Umbilical cord (tissue), 2 donors: ENCODE data around the gene GSTO2. TPM values are rescaled to one million over a fixed set of nuclear protein-coding genes. Genes with fewer than 3 reads are reported as not detected.

ENCODE experiments used
- DNase-seq: peaks from one replicate; pipeline ENCODE4 v3.0.0-alpha.2; 2015; ENCODE audit warnings: low spot score
- total RNA-seq: library from RNA; depleted of rRNA; stranded (reverse); fragments of >200 nt; gene quantifications from one replicate; pipeline ENCODE4 v1.2.3, GENCODE V29; 2014; ENCODE audit warnings: low replicate concordance; ENCODE audit not compliant: insufficient read depth

GSTO2 gene
- total RNA-seq, 1 donor from 2014 or later = 1.2 TPM

DNA sequence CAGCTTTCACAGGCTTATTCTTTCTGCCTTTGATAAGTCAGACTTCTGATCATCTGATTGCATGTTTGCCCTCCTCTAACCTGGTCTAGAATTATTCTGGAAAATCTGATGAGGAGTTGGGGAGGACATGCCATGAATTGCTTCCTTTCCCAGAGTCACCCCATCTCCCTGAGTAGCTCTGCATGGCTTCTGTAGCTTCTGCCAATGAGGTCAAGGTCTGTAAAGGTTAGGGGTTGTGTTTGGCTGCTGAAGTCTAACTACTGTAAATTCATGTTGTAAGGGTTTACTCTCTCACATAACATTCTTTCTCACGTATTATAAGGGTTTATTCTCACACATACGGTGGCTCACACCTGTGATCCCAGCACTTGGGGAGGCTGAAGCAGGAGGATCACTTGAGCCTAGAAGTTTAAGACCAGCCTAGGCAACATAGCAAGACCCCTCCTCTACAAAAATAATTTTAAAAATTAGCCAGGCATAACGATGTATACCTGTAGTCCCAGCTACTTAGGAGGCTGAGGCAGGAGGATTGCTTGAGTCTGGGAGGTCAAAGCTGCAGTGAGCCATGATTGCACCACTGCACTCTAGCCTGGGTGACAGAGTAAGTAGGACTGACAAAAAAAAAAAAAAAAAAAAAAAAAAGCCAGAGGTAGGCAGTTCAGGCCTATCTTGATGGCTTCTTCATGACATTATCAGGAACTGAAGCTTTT lies 10.7 kb downstream of the GSTO2 start:
- DNase-seq = no peak

GRCh38 chr10:104281694-104282093 lies 12.7 kb downstream of the GSTO2 start:
- DNase-seq = no peak

GRCh38 chr10:104284846-104285245 lies 15.9 kb downstream of the GSTO2 start:
- DNase-seq = no peak

- no peak for DNase-seq
Measured at GRCh38 chr10:104286939-104287338, 18.0 kb downstream of the GSTO2 start.

GRCh38 chr10:104288355-104288754 lies 19.4 kb downstream of the GSTO2 start:
- no peak for DNase-seq

DNA sequence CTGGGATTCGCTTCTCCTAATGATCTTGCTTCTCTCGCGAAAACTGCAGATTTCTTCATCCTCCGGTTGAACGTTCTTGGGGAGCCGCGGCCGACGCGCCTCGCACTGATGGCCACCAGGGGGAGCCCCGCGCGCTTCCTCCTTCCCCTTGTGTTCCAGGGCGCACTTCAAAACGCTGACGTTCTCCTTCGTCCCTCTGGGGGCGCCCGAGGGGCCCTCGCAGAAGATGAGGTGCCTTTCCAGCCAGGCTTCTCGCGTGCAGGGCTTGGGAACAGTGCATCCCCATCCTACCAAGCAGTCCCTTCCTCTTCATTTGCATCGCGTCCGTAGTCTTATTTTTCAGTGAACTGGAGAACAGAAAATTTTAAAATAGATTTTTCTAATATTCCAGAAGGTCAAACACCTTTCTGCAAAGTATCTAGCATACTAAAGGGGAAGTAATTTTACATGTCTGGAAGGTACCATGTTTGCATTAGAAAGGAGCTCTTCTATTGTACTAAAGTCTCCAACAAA lies 22.5 kb downstream of the GSTO2 start:
- peak; percentile 92 for DNase-seq

DNA sequence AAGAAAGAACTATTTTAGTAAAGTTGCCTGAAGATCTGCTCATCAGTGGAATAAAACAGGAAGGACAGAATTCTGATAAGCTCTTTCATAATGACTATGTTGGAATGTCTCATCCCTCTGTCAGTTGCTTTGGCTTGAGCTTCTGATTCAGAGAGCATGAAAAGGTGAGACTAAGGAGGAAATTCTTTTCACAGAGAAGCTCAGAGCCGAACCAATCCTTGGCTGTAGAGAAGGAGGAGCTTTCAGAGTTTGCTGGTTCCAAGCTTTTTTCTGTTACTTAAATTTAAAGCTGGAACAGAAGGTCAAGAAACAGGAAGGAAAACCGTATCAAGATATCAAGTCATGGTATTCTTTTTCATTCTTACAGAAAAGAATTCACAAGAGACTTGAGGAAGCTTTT lies 24.0 kb downstream of the GSTO2 start:
- peak; percentile 23 for DNase-seq

- no peak for DNase-seq
Measured at GRCh38 chr10:104293781-104294321, 24.9 kb downstream of the GSTO2 start.

DNA sequence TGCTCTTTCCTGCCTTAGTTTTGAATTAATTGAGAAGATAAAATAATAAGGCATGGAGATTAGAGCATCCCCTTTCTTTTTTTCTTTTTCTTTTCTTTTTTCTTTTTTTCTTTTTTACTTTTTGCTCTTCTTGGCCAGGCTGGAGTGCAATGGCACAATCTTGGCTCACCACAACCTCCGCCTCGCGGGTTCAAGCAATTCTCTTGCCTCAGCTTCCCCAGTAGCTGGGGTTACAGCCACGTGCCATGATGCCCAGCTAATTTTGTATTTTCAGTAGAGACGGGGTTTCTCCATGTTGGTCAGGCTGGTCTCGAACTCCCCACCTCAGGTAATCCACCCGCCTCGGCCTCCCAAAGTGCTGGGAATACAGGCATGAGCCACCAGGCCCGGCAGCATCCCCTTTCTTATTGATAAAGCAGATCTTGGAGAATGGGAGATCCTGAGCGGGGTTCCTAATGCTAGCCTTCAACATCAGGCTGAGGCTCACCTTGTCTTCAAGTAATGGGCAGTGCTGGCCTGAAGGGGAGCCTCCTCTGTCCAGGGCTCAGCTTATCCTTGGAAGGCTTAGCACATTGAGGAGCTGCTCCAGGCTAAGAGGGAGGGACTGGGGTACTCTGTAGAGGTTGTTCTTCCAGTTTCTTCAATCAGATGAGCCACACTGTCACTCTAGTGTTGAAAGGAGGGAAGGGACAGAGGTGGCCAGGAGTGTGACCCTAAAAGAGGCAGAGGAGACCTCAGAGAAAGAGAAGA lies 27.9 kb downstream of the GSTO2 start:
- no peak for DNase-seq

DNA sequence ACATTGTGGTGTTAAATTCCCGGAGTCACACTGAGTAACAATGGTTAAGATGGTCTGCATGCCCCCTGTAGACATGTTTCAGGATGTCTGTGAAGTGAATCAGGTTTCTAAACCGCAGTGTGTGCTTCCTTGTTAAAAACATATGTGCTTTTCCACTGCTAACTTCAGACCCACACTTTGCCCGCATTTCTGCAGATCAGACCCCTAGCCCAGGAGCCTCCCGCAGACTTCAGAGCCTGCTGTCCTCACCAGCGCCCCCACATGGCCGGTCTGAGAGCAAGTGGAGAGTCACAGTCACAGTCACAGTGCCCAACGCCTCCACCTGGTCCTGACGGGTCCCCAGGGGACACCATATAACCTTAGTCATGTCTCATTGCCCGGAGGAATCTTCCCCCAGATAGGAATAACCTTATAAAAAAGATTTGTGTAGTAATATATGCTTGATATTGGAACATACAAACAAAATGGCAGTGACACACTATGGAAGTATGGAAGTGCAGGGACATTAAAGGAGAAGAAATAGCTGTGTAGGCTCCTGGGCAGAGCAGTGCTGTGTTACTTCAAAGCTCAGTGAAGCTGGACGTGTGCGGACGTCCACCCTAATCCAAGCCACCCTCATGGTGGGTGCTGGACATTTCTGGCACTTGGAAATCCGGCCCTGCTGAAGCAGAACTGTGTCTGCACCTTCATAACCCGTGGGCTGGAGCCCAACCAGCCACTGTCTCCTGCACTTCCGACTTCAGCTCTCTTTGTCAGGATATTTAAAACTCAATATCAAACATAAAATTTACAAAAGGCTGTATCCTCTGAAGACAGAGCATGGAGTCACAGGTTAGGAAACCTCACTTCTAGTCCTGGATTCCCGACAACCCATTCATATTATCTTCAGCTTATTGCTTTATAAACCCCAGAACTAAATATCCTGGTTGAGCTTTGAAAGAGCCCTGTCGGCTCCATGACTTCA lies 29.0 kb downstream of the GSTO2 start:
- no peak for DNase-seq

DNA sequence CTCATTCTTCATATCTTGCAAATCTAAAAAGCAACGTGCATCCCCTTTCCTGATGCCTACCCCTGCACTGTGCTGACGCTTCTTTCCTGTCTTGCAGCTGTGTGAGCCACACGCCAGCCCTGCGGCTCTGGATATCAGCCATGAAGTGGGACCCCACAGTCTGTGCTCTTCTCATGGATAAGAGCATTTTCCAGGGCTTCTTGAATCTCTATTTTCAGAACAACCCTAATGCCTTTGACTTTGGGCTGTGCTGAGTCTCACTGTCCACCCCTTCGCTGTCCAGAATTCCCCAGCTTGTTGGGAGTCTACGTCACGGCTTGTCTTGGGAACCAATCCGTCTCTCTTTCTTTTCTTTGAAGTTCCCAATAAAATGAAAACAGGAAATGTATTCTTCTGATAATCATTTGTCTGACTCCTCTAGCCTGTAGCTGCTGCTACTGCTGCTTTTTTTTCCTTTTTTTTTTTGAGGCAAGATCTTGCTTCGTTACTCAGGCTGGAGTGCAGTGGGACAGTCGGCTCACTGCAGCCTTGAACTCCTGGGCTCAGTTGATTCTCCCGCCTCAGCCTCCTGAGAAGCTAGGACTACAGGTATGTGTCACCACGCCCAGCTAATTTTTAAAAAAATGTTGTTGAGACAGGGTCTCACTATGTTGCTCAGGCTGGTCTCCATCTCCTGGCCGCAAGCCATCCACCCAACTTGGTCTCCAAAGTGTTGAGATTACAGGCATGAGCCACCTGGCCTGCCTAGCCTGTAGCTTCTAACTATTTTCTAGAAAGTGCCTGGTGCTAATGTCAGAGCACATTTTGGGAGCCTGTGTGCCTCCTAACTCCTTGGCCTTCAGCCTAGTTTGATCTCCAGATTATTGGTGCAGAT lies 30.3 kb downstream of the GSTO2 start:
- peak; percentile 86 for DNase-seq

DNA sequence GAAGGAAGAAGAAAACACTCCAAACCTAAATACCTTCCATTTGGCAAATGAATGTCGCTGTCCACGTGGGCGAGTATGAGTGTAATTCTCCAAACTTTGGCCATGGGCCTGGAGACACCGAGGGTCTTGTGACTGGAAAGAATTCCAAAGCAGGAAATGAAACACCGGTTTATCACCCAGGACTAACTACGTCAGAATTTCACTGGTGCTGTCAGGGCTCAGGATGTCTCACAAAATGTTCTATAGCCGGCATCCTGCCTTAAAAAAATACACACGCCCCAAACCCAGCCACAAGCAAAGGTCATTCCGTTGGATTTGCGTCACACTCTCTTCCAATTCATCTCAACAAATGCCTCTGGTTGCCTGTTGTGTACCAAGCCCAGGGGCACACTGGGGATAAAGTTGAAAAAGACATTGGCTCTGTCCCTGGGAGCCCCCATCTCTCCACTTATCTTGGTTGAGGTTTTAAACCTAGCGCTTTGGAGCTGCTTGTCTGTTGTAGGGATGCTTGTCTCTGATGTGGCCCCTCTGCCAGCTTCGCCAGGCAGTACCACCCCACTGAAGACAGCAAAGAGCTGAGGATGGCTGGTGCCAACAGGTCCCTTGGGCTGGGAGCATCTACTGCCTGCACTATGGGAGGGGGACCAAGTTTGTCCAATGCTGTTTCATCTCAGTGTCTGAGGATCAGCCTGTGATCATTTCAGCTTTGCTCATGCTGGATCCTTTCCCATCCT lies 31.2 kb downstream of the GSTO2 start:
- DNase-seq = peak; percentile 46

- peak; percentile 86 for DNase-seq
Measured at GRCh38 chr10:104300736-104301292, 31.8 kb downstream of the GSTO2 start.

- no peak for DNase-seq
Measured at GRCh38 chr10:104301907-104302690, 33.1 kb downstream of the GSTO2 start.

DNA sequence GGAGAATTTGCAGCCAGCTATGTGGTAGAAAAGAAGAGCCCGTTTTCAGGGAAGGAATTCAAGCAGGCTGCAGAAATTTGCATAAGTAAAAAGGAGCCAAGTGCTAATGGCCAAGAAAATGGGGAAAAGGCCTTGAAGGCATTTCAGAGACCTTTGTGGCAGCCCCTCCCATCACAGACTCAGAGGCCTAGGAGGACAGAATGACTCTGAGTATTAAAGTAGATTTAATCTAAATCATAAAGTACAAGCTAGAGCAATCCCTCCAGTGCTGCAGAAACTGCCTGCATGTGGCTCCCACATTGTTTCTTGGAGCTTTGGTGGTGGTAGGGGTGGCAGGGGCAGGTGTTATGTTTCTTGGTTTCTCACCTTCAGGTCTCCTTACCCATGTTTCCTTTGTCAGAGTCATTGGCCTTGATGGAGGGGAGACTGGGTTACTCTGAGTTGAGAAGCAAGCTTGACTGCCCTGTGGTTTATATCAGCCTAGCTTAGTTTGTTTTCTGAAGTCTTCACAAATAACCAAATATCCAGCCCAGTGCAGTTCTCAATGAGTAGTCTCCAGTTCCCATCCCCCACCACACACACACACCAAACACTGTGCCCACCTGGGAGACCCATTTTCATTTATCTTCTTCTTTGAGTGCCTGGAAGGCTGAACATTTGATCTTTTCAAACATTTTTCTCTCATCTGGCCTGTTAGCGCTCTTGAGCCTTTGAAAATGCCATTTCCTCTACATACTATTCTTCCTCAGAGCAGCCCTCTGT lies 34.8 kb downstream of the GSTO2 start:
- no peak for DNase-seq

DNA sequence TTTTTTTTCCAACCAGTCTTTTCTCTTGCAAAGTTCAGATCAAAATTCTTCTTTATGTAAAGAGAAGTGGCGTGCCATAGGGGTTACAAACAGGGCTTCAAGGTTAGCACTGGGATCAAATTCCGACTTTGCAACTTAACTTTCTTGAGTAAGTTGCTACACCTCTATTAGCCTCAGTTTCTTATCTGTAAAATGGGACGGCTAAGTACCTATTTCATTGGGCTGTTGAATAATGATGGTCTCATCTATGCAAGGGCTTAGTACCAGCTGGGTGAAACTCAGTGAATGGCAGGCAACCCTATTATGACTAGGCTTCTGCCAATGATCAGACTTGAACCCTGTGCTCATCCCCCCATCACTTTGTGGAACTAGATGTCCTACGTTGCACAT lies 35.4 kb downstream of the GSTO2 start:
- no peak for DNase-seq

DNA sequence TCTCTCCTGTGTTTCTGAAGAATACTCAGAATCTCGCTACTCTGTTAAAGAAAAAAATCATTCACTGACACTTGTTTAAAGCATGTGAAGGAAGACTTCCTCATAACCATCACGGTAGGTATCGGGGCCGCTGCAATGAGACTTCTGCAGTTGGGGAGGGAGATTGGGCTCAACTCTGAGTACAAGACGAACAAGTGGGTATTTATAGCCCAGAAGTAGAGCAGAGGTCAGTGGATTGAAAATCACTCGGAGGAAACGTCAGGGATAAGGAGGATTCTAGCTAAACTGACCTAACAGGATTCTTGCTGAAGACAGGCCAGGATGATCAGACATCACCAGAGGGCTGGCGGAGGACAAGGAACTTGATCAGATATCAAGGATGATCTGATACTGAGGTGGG lies 35.9 kb downstream of the GSTO2 start:
- DNase-seq = peak; percentile 63

DNA sequence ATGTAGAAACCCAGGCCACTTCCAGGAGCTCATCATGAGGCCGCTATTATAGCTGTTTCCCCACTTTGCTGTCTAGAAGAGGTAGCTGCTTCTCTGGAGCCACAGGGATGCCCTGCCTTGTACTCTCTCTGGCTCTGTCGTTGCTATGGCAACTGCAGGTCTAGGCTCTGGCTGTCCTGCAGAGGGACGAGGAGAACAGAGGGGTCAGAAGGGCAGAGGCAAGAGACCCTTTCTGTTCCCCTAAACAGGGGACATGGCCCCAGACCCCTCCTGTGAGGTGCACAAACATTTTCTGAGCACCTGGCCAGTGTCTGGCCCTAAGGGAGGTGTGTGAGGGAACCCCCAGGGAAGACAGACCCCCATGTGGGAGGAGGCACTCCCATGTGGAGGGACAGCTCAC lies 37.9 kb downstream of the GSTO2 start:
- no peak for DNase-seq
